ENCODE results near the gene ZNF223. TPM values are rescaled to one million over a fixed set of nuclear protein-coding genes. Genes with fewer than 3 reads are reported as not detected.

The ZNF223 gene
- 16.9 TPM for polyA plus RNA-seq
- long read RNA-seq, donor 1, partial matches to known transcripts: 0 of 2 reads
- long read RNA-seq, donor 1, other reads (novel, unspliced or antisense): 0 of 2 reads
- long read RNA-seq, donor 2, partial matches to known transcripts: 0 of 5 reads
- long read RNA-seq, donor 2, other reads (novel, unspliced or antisense): 0 of 5 reads
- long read RNA-seq, donor 3, partial matches to known transcripts: 0 of 2 reads
- long read RNA-seq, donor 3, other reads (novel, unspliced or antisense): 0 of 2 reads
- long read RNA-seq, donor 4, partial matches to known transcripts: 0 of 3 reads
- long read RNA-seq, donor 4, other reads (novel, unspliced or antisense): 0 of 3 reads
- long read RNA-seq, donor 5, partial matches to known transcripts: 0 of 2 reads
- long read RNA-seq, donor 5, other reads (novel, unspliced or antisense): 0 of 2 reads
- long read RNA-seq, donor 6, partial matches to known transcripts: 0 of 1 reads
- long read RNA-seq, donor 6, other reads (novel, unspliced or antisense): 0 of 1 reads
- long read RNA-seq, donor 7, partial matches to known transcripts: 0 of 3 reads
- long read RNA-seq, donor 7, other reads (novel, unspliced or antisense): 0 of 3 reads
- long read RNA-seq, donor 8, transcript ZNF223-201 (5 exons, 2,418 nt): major isoform, 6 of 8 reads
- long read RNA-seq, donor 8, partial matches to known transcripts: 0 of 8 reads
- long read RNA-seq, donor 8, other reads (novel, unspliced or antisense): 0 of 8 reads
- long read RNA-seq, donor 9, partial matches to known transcripts: 0 of 3 reads
- long read RNA-seq, donor 9, other reads (novel, unspliced or antisense): 0 of 3 reads
- long read RNA-seq, donor 10, partial matches to known transcripts: 0 of 7 reads
- long read RNA-seq, donor 10, other reads (novel, unspliced or antisense): 0 of 7 reads
- long read RNA-seq, donor 11, partial matches to known transcripts: 0 of 3 reads
- long read RNA-seq, donor 11, other reads (novel, unspliced or antisense): 0 of 3 reads

GRCh38 chr19:44051650-44052402 lies at the start of gene ZNF223:
TSS of gene ZNF223 (plus strand) at chr19:44052036. CDS start at chr19:44055177, 3,141 bp downstream.
- Histone ChIP-seq H3K36me3 (ENCODE audit: control insufficient read depth, insufficient read depth, low read length) (peaks cover 11% of the 10 kb centered on the region), H3K27ac (ENCODE audit: low read length) (peak within 1 kb of the TSS; percentile 86), H3K27me3 (ENCODE audit: control insufficient read depth, insufficient read depth, low read length) (no peaks in the 10 kb centered on the region), H3K9me3 (ENCODE audit: control insufficient read depth, low read depth, low read length) (no peaks in the 10 kb centered on the region), H3K4me3 (ENCODE audit: low read length) (peak within 1 kb of the TSS; percentile 61), H3K4me1 (ENCODE audit: control insufficient read depth, insufficient read depth, low read length) (peaks cover 8% of the 10 kb centered on the region)
- no CpG with 5 or more reads among the region's 38 CpGs for WGBS (ENCODE audit: insufficient coverage, low lambda C conversion rate)
- DNase-seq: peak; percentile 96 to 98

- no peak for DNase-seq
- H3K27me3 ChIP-seq (ENCODE audit: control insufficient read depth, insufficient read depth, low read length): no peaks in the 10 kb centered on the region
- H3K9me3 ChIP-seq (ENCODE audit: control insufficient read depth, low read depth, low read length): no peaks in the 10 kb centered on the region
- peak overlapping the region; percentile 81 for H3K4me3 ChIP-seq (ENCODE audit: low read length)
- H3K4me1 ChIP-seq (ENCODE audit: control insufficient read depth, insufficient read depth, low read length): peaks cover 3% of the 10 kb centered on the region
- H3K27ac ChIP-seq (ENCODE audit: low read length): peak overlapping the region; percentile 78
- WGBS (ENCODE audit: insufficient coverage, low lambda C conversion rate): 0% methylated on average over 2 of the region's 8 CpGs
- peaks cover under 1% of the 10 kb centered on the region for H3K36me3 ChIP-seq (ENCODE audit: control insufficient read depth, insufficient read depth, low read length)
Observed at GRCh38 chr19:44002212-44002565, 49.6 kb upstream of the ZNF223 start.

- H3K9me3 ChIP-seq (ENCODE audit: control insufficient read depth, low read depth, low read length): no peaks in the 10 kb centered on the region
Observed at GRCh38 chr19:44002566-44003460, 49.0 kb upstream of the ZNF223 start, which contains the start of gene ZNF230. TSS of gene ZNF230 (plus strand) at chr19:44002957. CDS start at chr19:44007079, 4,122 bp downstream.

GRCh38 chr19:44003461-44004009 lies 48.3 kb upstream of the ZNF223 start:
- Histone ChIP-seq H3K4me1 (ENCODE audit: control insufficient read depth, insufficient read depth, low read length) (peaks cover 3% of the 10 kb centered on the region), H3K27ac (ENCODE audit: low read length) (peak overlapping the region; percentile 78), H3K9me3 (ENCODE audit: control insufficient read depth, low read depth, low read length) (no peaks in the 10 kb centered on the region), H3K4me3 (ENCODE audit: low read length) (peak overlapping the region; percentile 81), H3K27me3 (ENCODE audit: control insufficient read depth, insufficient read depth, low read length) (no peaks in the 10 kb centered on the region), H3K36me3 (ENCODE audit: control insufficient read depth, insufficient read depth, low read length) (peaks cover 14% of the 10 kb centered on the region)
- DNase-seq: peak in 1 of 2 donors; percentile 46
- WGBS (ENCODE audit: insufficient coverage, low lambda C conversion rate): no CpG with 5 or more reads among the region's 15 CpGs

More at GRCh38 chr19:44002566-44003460, 49.0 kb upstream of the ZNF223 start, which contains the start of gene ZNF230:
- Histone ChIP-seq H3K36me3 (ENCODE audit: control insufficient read depth, insufficient read depth, low read length) (peaks cover 7% of the 10 kb centered on the region), H3K27ac (ENCODE audit: low read length) (peak within 1 kb of the TSS; percentile 78), H3K27me3 (ENCODE audit: control insufficient read depth, insufficient read depth, low read length) (no peaks in the 10 kb centered on the region), H3K4me3 (ENCODE audit: low read length) (peak within 1 kb of the TSS; percentile 81), H3K4me1 (ENCODE audit: control insufficient read depth, insufficient read depth, low read length) (peaks cover 3% of the 10 kb centered on the region)
- DNase-seq: peak; percentile 97 to 98
- WGBS (ENCODE audit: insufficient coverage, low lambda C conversion rate): no CpG with 5 or more reads among the region's 48 CpGs

GRCh38 chr19:44005973-44006372 lies 45.9 kb upstream of the ZNF223 start:
- peaks cover 3% of the 10 kb centered on the region for H3K4me1 ChIP-seq (ENCODE audit: control insufficient read depth, insufficient read depth, low read length)
- no peaks in the 10 kb centered on the region for H3K27me3 ChIP-seq (ENCODE audit: control insufficient read depth, insufficient read depth, low read length)
- no peak overlapping the region for H3K27ac ChIP-seq (ENCODE audit: low read length)
- peaks cover 37% of the 10 kb centered on the region for H3K36me3 ChIP-seq (ENCODE audit: control insufficient read depth, insufficient read depth, low read length)
- DNase-seq: no peak
- no CpG with 5 or more reads among the region's 1 CpG for WGBS (ENCODE audit: insufficient coverage, low lambda C conversion rate)
- peaks cover 10% of the 10 kb centered on the region for H3K9me3 ChIP-seq (ENCODE audit: control insufficient read depth, low read depth, low read length)
- H3K4me3 ChIP-seq (ENCODE audit: low read length): no peak overlapping the region

GRCh38 chr19:44007473-44007872 lies 44.4 kb upstream of the ZNF223 start:
- H3K9me3 ChIP-seq (ENCODE audit: control insufficient read depth, low read depth, low read length): peaks cover 12% of the 10 kb centered on the region
- no peaks in the 10 kb centered on the region for H3K27me3 ChIP-seq (ENCODE audit: control insufficient read depth, insufficient read depth, low read length)
- no CpG with 5 or more reads among the region's 6 CpGs for WGBS (ENCODE audit: insufficient coverage, low lambda C conversion rate)
- peaks cover 3% of the 10 kb centered on the region for H3K4me1 ChIP-seq (ENCODE audit: control insufficient read depth, insufficient read depth, low read length)
- H3K27ac ChIP-seq (ENCODE audit: low read length): no peak overlapping the region
- peaks cover 45% of the 10 kb centered on the region for H3K36me3 ChIP-seq (ENCODE audit: control insufficient read depth, insufficient read depth, low read length)
- DNase-seq: no peak
- no peak overlapping the region for H3K4me3 ChIP-seq (ENCODE audit: low read length)

- WGBS (ENCODE audit: insufficient coverage, low lambda C conversion rate): no CpG with 5 or more reads among the region's 5 CpGs
- peaks cover 12% of the 10 kb centered on the region for H3K9me3 ChIP-seq (ENCODE audit: control insufficient read depth, low read depth, low read length)
Observed at GRCh38 chr19:44010468-44010867, 41.4 kb upstream of the ZNF223 start.

GRCh38 chr19:44019498-44019897 lies 32.3 kb upstream of the ZNF223 start:
- no peak overlapping the region for H3K4me3 ChIP-seq (ENCODE audit: low read length)
- no peaks in the 10 kb centered on the region for H3K27me3 ChIP-seq (ENCODE audit: control insufficient read depth, insufficient read depth, low read length)
- no peaks in the 10 kb centered on the region for H3K4me1 ChIP-seq (ENCODE audit: control insufficient read depth, insufficient read depth, low read length)
- H3K36me3 ChIP-seq (ENCODE audit: control insufficient read depth, insufficient read depth, low read length): no peaks in the 10 kb centered on the region
- 20% methylated on average over 1 of the region's 2 CpGs for WGBS (ENCODE audit: insufficient coverage, low lambda C conversion rate)
- H3K9me3 ChIP-seq (ENCODE audit: control insufficient read depth, low read depth, low read length): no peaks in the 10 kb centered on the region
- DNase-seq: no peak
- H3K27ac ChIP-seq (ENCODE audit: low read length): no peak overlapping the region

More at GRCh38 chr19:44010468-44010867, 41.4 kb upstream of the ZNF223 start:
- no peak for DNase-seq
- no peak overlapping the region for H3K4me3 ChIP-seq (ENCODE audit: low read length)
- H3K36me3 ChIP-seq (ENCODE audit: control insufficient read depth, insufficient read depth, low read length): peaks cover 45% of the 10 kb centered on the region
- H3K27me3 ChIP-seq (ENCODE audit: control insufficient read depth, insufficient read depth, low read length): no peaks in the 10 kb centered on the region
- no peaks in the 10 kb centered on the region for H3K4me1 ChIP-seq (ENCODE audit: control insufficient read depth, insufficient read depth, low read length)
- H3K27ac ChIP-seq (ENCODE audit: low read length): no peak overlapping the region

GRCh38 chr19:44021221-44021620 lies 30.6 kb upstream of the ZNF223 start:
- Histone ChIP-seq H3K9me3 (ENCODE audit: control insufficient read depth, low read depth, low read length) (no peaks in the 10 kb centered on the region), H3K4me3 (ENCODE audit: low read length) (no peak overlapping the region), H3K36me3 (ENCODE audit: control insufficient read depth, insufficient read depth, low read length) (no peaks in the 10 kb centered on the region), H3K4me1 (ENCODE audit: control insufficient read depth, insufficient read depth, low read length) (no peaks in the 10 kb centered on the region), H3K27me3 (ENCODE audit: control insufficient read depth, insufficient read depth, low read length) (no peaks in the 10 kb centered on the region), H3K27ac (ENCODE audit: low read length) (no peak overlapping the region)
- no peak for DNase-seq

All from large intestine (tissue), 12 donors.